A673 (cell line): ENCODE measurements around the gene B4GALT6.

ENCODE experiments used
- CTCF ChIP-seq: fragments of 300-800, 200-600 bp; sonication (generic); conservative IDR thresholded peaks from 2 replicates; pipeline ENCODE4 v1.5.1; 2017; ENCODE audit warnings: low read depth, mild to moderate bottlenecking, antibody characterized with exemption, low read length, moderate library complexity, mixed read lengths
- EZH2 ChIP-seq: fragments of 200-600 bp; sonication (generic); IDR thresholded peaks from 2 replicates; pipeline ENCODE4 v1.6.1; 2017; ENCODE audit warnings: borderline replicate concordance, low read depth, mild to moderate bottlenecking, mixed read lengths, antibody characterized with exemption, low read length; ENCODE audit not compliant: poor library complexity, severe bottlenecking

GRCh38 chr18:31612124-31612523 is 72.3 kb downstream of the B4GALT6 start:
- TF ChIP-seq CTCF, result no peak
- no peak for TF ChIP-seq EZH2
